ENCODE results near the gene ZBTB16.
A peak's percentile ranks its signal among the peaks of the same experiment; 100 is the strongest.

Gene ZBTB16

DNA sequence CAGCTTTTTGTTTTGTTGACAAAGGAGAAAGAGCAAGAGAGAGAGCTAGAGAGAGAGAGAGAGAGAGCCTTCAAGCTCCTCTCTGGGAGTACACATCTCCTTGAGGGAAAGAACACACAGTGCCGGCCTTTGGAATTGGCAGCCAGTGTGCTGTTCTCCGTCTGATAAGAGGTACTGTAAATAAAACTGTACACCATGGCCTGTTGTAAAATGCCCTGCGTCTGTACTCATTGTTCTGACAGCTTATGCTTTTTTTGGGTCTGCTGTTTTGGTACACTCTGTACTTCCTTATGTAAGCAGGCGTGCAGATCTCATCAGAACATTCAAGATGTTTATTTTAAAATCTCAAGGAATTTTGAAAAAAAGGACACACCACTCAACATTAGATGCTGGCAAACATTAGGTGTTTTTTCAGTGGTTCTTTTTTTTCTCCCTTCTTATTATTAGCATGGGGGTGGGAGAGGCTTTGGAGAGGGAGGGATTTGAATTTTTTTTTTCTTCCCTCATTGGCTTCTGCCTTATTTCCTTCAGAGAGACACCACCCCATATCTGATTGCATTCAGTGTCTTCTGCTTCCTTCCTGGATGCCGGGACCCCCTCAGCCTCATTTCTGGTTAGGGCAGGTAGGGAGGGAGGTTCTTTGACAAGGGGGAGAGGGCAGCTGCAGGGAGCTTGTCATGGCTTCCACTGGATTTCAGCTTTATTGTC is 119.9 kb downstream of the ZBTB16 start:
- POLR2A ChIA-PET (ENCODE audit: low non-redundant PET), result no interaction called here
- H3K27ac ChIP-seq, result peak overlapping the region; percentile 87
- CTCF ChIA-PET, result interaction anchor here (0.5 to 1.6 kb wide), 5 partner anchors 120 to 415 kb away, joined by 3 read pairs; partner anchors contain the start of gene ZBTB16
- no peak for DNase-seq (ENCODE audit: low spot score)
- TF ChIP-seq, protein P1, sequence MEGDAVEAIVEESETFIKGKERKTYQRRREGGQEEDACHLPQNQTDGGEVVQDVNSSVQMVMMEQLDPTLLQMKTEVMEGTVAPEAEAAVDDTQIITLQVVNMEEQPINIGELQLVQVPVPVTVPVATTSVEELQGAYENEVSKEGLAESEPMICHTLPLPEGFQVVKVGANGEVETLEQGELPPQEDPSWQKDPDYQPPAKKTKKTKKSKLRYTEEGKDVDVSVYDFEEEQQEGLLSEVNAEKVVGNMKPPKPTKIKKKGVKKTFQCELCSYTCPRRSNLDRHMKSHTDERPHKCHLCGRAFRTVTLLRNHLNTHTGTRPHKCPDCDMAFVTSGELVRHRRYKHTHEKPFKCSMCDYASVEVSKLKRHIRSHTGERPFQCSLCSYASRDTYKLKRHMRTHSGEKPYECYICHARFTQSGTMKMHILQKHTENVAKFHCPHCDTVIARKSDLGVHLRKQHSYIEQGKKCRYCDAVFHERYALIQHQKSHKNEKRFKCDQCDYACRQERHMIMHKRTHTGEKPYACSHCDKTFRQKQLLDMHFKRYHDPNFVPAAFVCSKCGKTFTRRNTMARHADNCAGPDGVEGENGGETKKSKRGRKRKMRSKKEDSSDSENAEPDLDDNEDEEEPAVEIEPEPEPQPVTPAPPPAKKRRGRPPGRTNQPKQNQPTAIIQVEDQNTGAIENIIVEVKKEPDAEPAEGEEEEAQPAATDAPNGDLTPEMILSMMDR (conservative IDR thresholded peaks at IDR 0.05; ENCODE audit: low read depth), result no peak

DNA sequence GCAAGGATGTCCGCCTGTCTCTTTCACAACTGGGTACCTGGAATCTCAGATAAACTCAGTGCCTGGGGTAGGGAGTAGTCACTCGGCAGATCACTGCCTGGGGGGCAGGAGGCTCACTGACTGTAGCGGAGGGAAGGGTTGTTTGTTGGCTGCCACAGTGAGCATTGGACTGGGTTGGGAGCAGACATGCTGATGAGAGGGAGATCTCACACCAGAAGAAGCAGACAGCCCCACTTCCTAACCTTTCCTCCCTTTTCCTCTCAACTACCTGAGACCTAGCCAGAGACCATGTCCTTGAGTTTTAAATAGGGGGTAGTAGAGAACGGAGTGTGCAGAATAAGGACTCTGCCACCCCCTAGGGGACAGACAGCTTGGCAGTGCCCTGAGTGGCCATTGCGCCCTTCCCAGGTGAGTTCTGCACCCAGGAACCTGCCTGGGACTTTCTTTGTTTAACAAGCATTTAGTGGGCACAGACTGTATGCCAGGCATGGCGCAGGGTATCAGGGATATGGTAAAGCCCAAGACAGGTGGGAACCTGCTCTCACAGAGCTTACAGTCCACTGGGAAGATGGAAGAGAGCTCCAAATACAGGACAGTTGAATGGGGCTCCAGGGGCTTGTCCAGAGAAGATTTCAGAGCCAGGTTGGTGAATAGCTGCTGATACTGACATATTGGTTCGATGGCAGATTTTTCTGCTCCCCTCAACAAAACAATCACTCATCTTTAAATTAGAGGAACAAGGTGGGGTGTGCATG is 121.0 kb downstream of the ZBTB16 start:
- DNase-seq (ENCODE audit: low spot score), result no peak
- ChIA-PET CTCF (interaction anchor here (0.7 to 1.6 kb wide), 4 partner anchors 13 to 284 kb away, joined by 3 to 4 read pairs (median 3); no protein-coding TSS in a partner anchor), POLR2A (ENCODE audit: low non-redundant PET) (no interaction called here)
- H3K27ac ChIP-seq, result peak overlapping the region; percentile 87
- TF ChIP-seq, protein P1 (conservative IDR thresholded peaks at IDR 0.05; ENCODE audit: low read depth), result no peak

- H3K27ac ChIP-seq, result peak overlapping the region; percentile 57
- ChIA-PET CTCF (interaction anchor here (0.6 to 1.6 kb wide), 4 partner anchors 14 to 187 kb away, joined by 3 to 4 read pairs (median 4); no protein-coding TSS in a partner anchor), POLR2A (ENCODE audit: low non-redundant PET) (no interaction called here)
- no peak for DNase-seq (ENCODE audit: low spot score)
- TF ChIP-seq, protein P1 (conservative IDR thresholded peaks at IDR 0.05; ENCODE audit: low read depth), result no peak
Measured at GRCh38 chr11:114181195-114181594, 121.7 kb downstream of the ZBTB16 start.

GRCh38 chr11:114181752-114182151 is 122.2 kb downstream of the ZBTB16 start:
- ChIA-PET POLR2A (ENCODE audit: low non-redundant PET) (no interaction called here), CTCF (interaction anchor here (0.6 kb wide), 1 partner anchor 135 kb away, joined by 4 read pairs; no protein-coding TSS in a partner anchor)

GRCh38 chr11:114182471-114183043 is 123.0 kb downstream of the ZBTB16 start:
- no peak for DNase-seq (ENCODE audit: low spot score)
- CTCF ChIA-PET, result no interaction called here
- POLR2A ChIA-PET (ENCODE audit: low non-redundant PET), result no interaction called here
- peak overlapping the region; percentile 57 for H3K27ac ChIP-seq
- TF ChIP-seq, protein P1 (conservative IDR thresholded peaks at IDR 0.05; ENCODE audit: low read depth), result no peak

More at GRCh38 chr11:114181752-114182151, 122.2 kb downstream of the ZBTB16 start:
- DNase-seq (ENCODE audit: low spot score), result no peak
- peak overlapping the region; percentile 57 for H3K27ac ChIP-seq
- TF ChIP-seq, protein P1 (conservative IDR thresholded peaks at IDR 0.05; ENCODE audit: low read depth), result no peak

DNA sequence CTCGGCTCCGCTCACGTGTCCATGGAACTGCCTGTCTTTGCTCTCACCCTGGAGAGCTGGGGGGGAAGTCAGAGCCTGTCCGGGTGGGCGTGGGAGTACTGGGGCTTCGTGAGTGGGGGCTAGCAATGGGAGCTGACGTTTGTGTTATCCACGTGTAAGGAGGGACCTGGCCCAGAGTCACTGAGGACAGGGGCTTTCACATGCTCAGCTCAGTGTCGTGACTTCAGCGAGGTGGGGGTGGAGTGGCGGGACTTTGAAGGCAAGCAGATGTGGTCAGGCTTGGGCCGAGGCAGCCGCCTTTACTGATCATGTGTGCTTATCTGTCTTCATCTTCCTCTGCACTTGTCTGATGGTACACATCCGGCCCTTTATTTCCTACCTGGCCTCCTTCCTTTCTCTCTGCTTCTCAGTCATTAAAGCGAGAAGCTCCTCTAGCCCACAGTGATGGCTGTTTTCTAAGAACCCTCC is 123.6 kb downstream of the ZBTB16 start:
- TF ChIP-seq, protein P1 (conservative IDR thresholded peaks at IDR 0.05; ENCODE audit: low read depth), result no peak
- DNase-seq (ENCODE audit: low spot score), result no peak
- peak overlapping the region; percentile 57 for H3K27ac ChIP-seq
- ChIA-PET CTCF (interaction anchor here (0.6 kb wide), 1 partner anchor 237 kb away, joined by 3 read pairs; no protein-coding TSS in a partner anchor), POLR2A (ENCODE audit: low non-redundant PET) (no interaction called here)
